Measurements from ENCODE around the gene CSNK2A2. TPM values are rescaled to one million over a fixed set of nuclear protein-coding genes. Genes with fewer than 3 reads are reported as not detected.

The CSNK2A2 gene
- total and polyA plus RNA-seq, 2 experiments from 2014 or later, result 23.4 to 58.0 TPM

GRCh38 chr16:58230259-58230658, 32.4 kb upstream of the CSNK2A2 start:
- WGBS (ENCODE audit: low lambda C conversion rate, missing lambda C conversion rate), result 91% methylated on average over 8 of the region's 8 CpGs
- no peak for DNase-seq (ENCODE audit: low spot score)

GRCh38 chr16:58226790-58227189, 28.9 kb upstream of the CSNK2A2 start:
- no peak for DNase-seq (ENCODE audit: low spot score)
- no peaks in the 10 kb centered on the region for H4K20me1 ChIP-seq (ENCODE audit: insufficient read depth, poor library complexity, severe bottlenecking)
- no peaks in the 10 kb centered on the region for H3K36me3 ChIP-seq (replicated peaks; ENCODE audit: insufficient read depth, low read depth)
- H3K27ac ChIP-seq, result no peak overlapping the region
- no peak overlapping the region for H3K4me2 ChIP-seq
- H2AFZ ChIP-seq, result no peak overlapping the region
- H3K9me3 ChIP-seq (ENCODE audit: low read depth), result no peaks in the 10 kb centered on the region
- H3K79me2 ChIP-seq, result no peaks in the 10 kb centered on the region
- WGBS (ENCODE audit: low lambda C conversion rate, missing lambda C conversion rate), result 90% methylated on average over 3 of the region's 3 CpGs
- no peaks in the 10 kb centered on the region for H3K4me1 ChIP-seq (ENCODE audit: insufficient read depth)
- no peak for TF ChIP-seq EZH2 (IDR thresholded peaks at IDR 0.05; ENCODE audit: borderline replicate concordance)
- TF ChIP-seq EZH2phosphoT487 (IDR thresholded peaks at IDR 0.05; ENCODE audit: low read depth, severe bottlenecking, unreplicated experiment), result no peak
- no peak for TF ChIP-seq CTCF (IDR thresholded peaks at IDR 0.05; ENCODE audit: poor library complexity)
- H3K27me3 ChIP-seq, result no peaks in the 10 kb centered on the region
- no peaks in the 10 kb centered on the region for H3K9me2 ChIP-seq (replicated peaks; ENCODE audit: insufficient read depth)
- no peak overlapping the region for H3K4me3 ChIP-seq

More at GRCh38 chr16:58230259-58230658, 32.4 kb upstream of the CSNK2A2 start:
- H3K36me3 ChIP-seq (replicated peaks; ENCODE audit: insufficient read depth, low read depth), result no peaks in the 10 kb centered on the region
- no peaks in the 10 kb centered on the region for H3K79me2 ChIP-seq
- H3K27ac ChIP-seq, result no peak overlapping the region
- no peaks in the 10 kb centered on the region for H3K4me1 ChIP-seq (ENCODE audit: insufficient read depth)
- H3K4me2 ChIP-seq, result no peak overlapping the region
- no peaks in the 10 kb centered on the region for H3K9me3 ChIP-seq (ENCODE audit: low read depth)
- no peaks in the 10 kb centered on the region for H3K9me2 ChIP-seq (replicated peaks; ENCODE audit: insufficient read depth)
- H4K20me1 ChIP-seq (ENCODE audit: insufficient read depth, poor library complexity, severe bottlenecking), result no peaks in the 10 kb centered on the region
- no peaks in the 10 kb centered on the region for H3K27me3 ChIP-seq
- no peak for TF ChIP-seq EZH2 (IDR thresholded peaks at IDR 0.05; ENCODE audit: borderline replicate concordance)
- no peak for TF ChIP-seq CTCF (IDR thresholded peaks at IDR 0.05; ENCODE audit: poor library complexity)
- no peak for TF ChIP-seq EZH2phosphoT487 (IDR thresholded peaks at IDR 0.05; ENCODE audit: low read depth, severe bottlenecking, unreplicated experiment)
- no peak overlapping the region for H3K4me3 ChIP-seq
- H2AFZ ChIP-seq, result no peak overlapping the region

- Histone ChIP-seq H3K9me3 (ENCODE audit: low read depth) (no peaks in the 10 kb centered on the region), H3K27me3 (no peaks in the 10 kb centered on the region), H3K27ac (no peak overlapping the region), H4K20me1 (ENCODE audit: insufficient read depth, poor library complexity, severe bottlenecking) (no peaks in the 10 kb centered on the region), H3K4me1 (ENCODE audit: insufficient read depth) (no peaks in the 10 kb centered on the region), H3K9me2 (replicated peaks; ENCODE audit: insufficient read depth) (no peaks in the 10 kb centered on the region), H3K36me3 (replicated peaks; ENCODE audit: insufficient read depth, low read depth) (no peaks in the 10 kb centered on the region), H3K4me2 (no peak overlapping the region), H3K79me2 (no peaks in the 10 kb centered on the region), H3K4me3 (no peak overlapping the region), H2AFZ (no peak overlapping the region)
- TF ChIP-seq EZH2 (IDR thresholded peaks at IDR 0.05; ENCODE audit: borderline replicate concordance) (no peak), CTCF (IDR thresholded peaks at IDR 0.05; ENCODE audit: poor library complexity) (no peak), EZH2phosphoT487 (IDR thresholded peaks at IDR 0.05; ENCODE audit: low read depth, severe bottlenecking, unreplicated experiment) (no peak)
- 83% methylated on average over 8 of the region's 8 CpGs for WGBS (ENCODE audit: low lambda C conversion rate, missing lambda C conversion rate)
- no peak for DNase-seq (ENCODE audit: low spot score)
Measured at GRCh38 chr16:58225965-58226602, 28.2 kb upstream of the CSNK2A2 start.
